ENCODE data around the gene ACP6. TPM values are rescaled to one million over a fixed set of nuclear protein-coding genes. Genes with fewer than 3 reads are reported as not detected.
"Not testable (repeated sequence)": the region's sequence is repeated elsewhere in the genome, so short reads cannot be mapped to it uniquely, and the experiment has no call there.

Gene ACP6
- total RNA-seq (2014; rRNA removed; shearing (Covaris generic)), result 18.6 and 30.0 TPM in 2 replicates
- polyA plus RNA-seq (2014; cell fraction: nucleus; rRNA removed), result 29.2 and 37.4 TPM in 2 replicates

DNA sequence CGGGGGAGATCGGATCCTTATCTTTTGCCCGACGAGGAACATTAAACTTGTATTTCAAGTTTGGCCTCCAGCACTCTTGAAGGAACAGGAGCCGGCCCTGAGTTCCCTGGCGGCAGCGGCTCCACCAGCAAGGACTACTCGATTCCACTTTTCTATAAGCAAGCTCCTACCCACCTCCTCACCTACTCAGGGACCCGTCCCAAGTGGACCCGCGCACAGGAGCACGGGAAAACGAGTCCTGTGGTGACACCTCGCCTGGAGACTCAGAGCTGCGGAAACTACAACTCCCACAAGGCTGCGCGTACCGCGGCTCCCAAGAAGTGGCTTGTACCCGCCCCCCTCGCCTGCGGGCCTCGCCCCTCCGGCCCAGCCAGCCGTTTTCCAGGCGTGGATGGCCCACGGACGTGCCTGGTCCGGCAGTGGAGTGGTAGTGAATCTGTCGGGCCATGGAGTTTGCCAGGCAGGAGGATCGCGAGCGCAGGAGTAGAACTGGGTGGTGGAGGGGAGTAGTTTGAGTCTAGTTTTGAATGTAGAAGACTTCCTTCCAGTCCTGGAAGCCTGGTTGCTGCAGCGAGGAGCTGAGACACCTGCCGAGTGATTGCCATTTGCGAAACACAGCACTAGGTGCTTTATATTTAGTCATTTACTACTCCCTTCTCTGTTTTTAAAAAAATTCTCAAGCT is at the start of gene ACP6:
Gene ACP6, minus strand, starts transcription at position 206 of the 683 bp plus-strand sequence. CDS start 476 bp downstream, outside the sequence.
- peak; percentile 95 for DNase-seq (ENCODE audit: extremely low read depth, low read depth)

GRCh38 chr1:147719711-147720225 is 49.4 kb upstream of the ACP6 start:
- DNase-seq (ENCODE audit: extremely low read depth, low read depth), result no peak

DNA sequence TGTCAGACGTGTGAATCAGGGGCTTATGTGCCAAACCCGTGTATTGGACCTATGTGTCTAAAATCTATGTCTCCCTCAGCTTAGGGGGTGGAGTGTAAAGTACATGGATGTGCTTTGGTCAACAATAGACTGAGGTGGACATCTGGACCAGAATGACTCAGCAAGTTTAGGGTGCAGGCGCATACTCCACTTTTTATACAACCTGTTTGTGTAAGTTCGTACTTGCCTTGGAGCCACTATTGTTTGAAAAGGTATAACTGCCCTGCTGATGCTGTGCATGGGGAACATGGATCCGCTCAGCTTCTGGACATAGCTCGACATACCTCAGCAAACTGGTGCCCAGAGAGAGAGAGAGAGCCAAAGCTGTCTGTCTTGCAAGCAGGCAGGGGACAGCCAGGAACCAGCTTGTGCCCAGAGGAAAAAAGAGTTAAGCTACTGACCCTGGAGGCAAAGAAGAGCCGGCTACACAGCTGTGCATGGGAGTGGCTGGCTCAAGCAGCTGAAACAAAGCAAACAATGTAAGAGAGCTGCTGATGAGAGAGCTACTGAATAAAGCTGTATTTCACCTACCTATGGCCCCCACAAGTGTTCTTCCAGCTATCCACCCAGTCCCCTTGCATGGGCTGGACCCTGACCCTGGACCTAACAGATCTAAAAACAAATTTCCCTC is 48.8 kb upstream of the ACP6 start:
- DNase-seq (ENCODE audit: extremely low read depth, low read depth), result no peak

DNA sequence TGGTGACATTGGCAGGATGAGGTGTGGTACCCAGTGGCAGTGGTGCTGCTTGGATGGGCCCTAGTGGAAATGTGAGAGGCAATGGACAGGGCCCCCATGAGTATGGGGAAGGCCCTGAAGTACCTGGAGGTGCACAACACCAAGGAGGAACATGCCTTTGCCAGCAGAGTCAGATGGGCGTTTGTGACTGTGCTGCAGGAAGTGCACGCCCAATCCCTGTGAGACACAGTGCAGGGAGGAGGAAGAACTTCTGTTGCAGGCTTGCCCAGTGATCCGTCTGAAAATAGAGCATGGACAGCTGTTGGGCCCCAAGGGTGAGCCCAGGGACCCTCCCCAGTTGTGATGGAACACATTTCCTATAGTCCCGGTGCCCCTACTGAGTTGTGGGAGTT is 47.4 kb upstream of the ACP6 start:
- DNase-seq (ENCODE audit: extremely low read depth, low read depth), result no peak

DNA sequence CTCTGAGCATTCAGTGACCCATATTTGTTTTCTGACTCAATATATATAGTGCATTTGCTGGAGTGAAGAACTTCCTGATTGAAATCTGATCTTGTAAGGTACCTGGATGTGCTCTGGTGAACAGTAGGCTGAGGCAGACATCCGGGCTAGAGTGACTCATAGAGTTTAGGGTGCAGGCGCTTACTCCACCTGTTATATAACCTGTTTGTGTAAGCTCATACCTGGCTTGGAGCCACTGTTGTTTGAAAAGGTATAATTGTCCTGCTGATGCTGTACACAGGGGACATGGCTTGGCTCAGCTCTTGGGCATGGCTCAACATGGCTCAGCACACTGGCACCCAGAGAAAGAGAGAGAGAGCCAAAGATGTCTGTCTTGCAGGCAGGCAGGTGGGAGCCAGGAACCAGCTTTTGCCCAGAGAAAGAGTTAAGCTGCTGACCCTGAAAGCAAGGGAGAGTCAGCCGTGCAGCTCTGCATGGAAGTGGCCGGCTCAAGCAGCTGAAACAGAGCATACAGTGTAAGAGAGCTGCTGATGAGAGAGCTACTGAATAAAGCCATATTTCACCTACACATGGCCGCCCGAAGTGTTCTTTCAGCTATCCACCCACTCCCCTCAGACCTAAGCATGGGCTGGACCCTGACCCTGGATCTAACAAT is 46.9 kb upstream of the ACP6 start:
- DNase-seq (ENCODE audit: extremely low read depth, low read depth), result no peak

GRCh38 chr1:147712605-147713004 is 42.3 kb upstream of the ACP6 start:
- no peak for DNase-seq (ENCODE audit: extremely low read depth, low read depth)

DNA sequence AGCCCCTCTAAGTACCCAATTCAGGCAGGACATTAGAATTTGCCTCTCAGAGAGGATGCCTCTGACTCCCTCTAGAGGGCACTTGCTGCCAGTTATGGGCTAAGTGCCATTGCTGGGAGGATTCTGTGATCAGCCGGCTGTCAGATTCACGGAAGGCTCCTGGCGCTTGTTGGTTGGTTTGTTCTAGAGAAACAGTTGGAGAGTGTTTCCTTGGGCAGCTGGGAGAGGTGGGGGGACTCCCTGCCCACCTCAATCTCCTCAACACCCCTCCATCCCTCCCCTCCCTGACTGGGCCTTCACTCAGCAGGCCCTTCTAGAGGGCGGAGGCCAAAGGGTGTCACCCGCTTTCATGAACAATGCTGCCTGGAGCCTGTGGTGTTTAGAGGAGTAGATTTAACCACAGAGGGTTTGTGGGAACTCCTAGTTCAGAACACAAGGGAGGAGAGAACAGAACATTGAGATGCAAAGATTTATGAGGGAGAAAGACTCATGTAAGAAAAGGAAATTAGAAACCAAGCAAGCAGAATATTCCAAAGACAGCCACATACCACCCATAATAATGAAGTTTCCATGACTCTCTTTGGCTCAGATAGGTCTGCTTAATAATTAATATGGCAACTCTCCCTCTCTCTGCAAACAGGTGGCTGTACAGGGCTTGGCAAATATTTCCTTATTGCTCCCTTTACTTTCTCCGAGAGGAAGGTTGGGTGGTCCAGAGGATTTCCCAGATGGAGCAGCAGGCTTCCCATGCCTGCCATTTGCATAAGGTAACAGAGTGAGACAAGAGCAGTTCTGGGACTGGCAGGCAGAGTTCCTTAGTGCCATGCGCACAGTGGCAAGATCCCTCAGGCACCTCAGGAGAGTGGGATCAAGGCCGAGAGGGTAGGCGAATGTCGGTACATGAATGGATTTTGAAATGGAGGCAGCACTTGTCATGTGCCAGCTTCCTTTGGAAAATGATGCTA is 30.0 kb upstream of the ACP6 start:
- peak; percentile 79 for DNase-seq (ENCODE audit: extremely low read depth, low read depth)

- no peak for DNase-seq (ENCODE audit: extremely low read depth, low read depth)
These were observed 29.3 kb upstream of the ACP6 start for GRCh38 chr1:147699686-147700041.

GRCh38 chr1:147683163-147683763 is 12.9 kb upstream of the ACP6 start:
- DNase-seq (ENCODE audit: extremely low read depth, low read depth), result no peak

DNA sequence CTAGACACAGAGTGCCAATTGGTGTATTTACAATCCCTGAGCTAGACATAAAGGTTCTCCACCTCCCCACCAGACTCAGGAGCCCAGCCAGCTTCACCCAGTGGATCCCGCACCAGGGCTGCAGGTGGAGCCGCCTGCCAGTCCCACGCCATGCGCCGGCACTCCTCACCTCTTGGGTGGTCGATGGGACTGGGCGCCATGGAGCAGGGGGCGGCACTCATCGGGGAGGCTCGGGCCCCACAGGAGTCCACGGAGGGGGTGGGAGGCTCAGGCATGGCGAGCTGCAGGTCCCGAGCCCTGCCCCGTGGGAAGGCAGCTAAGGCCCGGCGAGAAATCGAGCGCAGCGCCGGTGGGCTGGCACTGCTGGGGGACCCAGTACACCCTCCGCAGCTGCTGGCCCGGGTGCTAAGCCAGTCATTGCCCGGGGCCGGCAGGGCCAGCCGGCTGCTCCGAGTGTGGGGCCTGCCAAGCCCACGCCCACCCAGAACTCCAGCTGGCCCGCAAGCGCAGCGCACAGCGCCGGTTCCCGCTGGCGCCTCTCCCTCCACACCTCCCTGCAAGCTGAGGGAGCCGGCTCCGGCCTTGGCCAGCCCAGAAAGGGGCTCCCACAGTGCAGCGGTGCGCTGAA is 10.4 kb upstream of the ACP6 start:
- not testable (repeated sequence) for DNase-seq (ENCODE audit: extremely low read depth, low read depth)

- DNase-seq (ENCODE audit: extremely low read depth, low read depth), result not testable (repeated sequence)
These were observed 7.4 kb upstream of the ACP6 start for GRCh38 chr1:147677681-147678080.

- DNase-seq (ENCODE audit: extremely low read depth, low read depth), result no peak
These were observed 6.2 kb upstream of the ACP6 start for GRCh38 chr1:147676311-147677085.

DNA sequence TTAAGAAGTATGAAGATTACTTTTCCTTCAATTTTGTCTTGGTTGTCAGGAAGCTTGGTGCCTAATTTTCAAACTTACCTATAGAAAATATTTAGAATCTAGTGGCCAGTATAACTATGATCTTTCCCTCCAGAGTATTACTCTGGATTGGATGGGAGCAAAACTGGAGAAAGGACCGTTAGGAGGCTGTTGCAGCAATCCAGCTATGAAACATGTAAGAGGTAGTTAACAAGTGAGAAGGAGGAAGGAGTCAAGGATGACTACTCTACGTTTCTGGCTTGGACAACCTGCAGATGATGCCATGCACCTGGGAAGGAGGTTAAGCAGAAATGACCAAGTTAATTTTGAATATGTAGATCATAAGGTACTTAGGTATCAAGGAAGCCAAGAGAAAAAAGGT is 3.5 kb upstream of the ACP6 start:
- no peak for DNase-seq (ENCODE audit: extremely low read depth, low read depth)

DNA sequence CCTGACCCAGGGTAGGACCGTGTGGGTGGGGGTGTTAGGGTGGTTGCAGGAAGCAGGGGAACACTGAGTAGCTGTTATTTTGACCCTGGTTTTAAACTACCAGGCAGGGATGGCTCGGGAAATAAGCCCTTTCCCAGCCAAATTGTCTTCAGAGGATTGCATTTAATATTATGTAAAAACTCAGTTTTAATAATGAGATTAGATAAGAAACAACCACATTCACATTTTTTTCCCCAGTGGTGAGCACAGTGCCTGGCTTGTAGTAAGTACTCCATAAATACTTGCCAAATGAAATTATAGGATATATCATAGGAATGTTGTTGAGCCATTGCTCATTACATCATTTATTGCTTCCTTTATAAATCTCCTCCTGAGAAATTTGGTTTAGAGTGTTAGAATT is 3.1 kb upstream of the ACP6 start:
- no peak for DNase-seq (ENCODE audit: extremely low read depth, low read depth)

GRCh38 chr1:147669469-147670318 is 630 bp downstream of the ACP6 start:
- DNase-seq (ENCODE audit: extremely low read depth, low read depth), result peak; percentile 43

GRCh38 chr1:147665521-147665920 is 4.8 kb downstream of the ACP6 start:
- no peak for DNase-seq (ENCODE audit: extremely low read depth, low read depth)

GRCh38 chr1:147664206-147664605 is 6.1 kb downstream of the ACP6 start:
- no peak for DNase-seq (ENCODE audit: extremely low read depth, low read depth)

DNA sequence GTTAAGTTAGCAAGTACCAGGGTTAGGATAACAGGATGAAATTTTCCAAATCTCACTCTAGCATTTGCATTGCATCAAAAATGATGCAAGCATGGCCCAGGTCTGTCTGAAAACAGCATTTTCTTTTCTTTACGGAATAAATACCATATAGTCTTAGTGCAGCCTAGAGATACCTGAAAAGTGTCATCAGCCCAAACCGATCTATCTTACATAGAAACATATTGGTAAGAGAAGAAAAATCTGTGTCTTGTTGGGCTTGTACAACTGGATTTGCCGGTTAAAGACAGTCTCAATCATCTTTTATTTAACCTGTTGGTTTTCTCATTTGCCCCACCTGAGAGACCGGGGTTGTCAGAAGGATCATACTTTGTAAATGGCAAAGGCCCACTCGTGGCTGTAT is 15.8 kb downstream of the ACP6 start:
- no peak for DNase-seq (ENCODE audit: extremely low read depth, low read depth)

Data from NCI-H460 (cell line).